Suprapubic skin (tissue), 3 donors: ENCODE measurements around the gene LARGE1.

Source experiments
- CTCF ChIP-seq, 2 donors: fragments of 200-600 bp in 1 of 2; fragments of 450-650 bp in 1 of 2; sonication (generic) in 1 of 2; IDR thresholded peaks; one replicate each; pipeline ENCODE4 v1.5.1; 2016 to 2019; ENCODE audit warnings: antibody characterized with exemption in 2 of 2, mild to moderate bottlenecking in 1 of 2, moderate library complexity in 1 of 2
- POLR2AphosphoS5 ChIP-seq, 3 donors: sonication (generic); formaldehyde crosslinking; IDR thresholded peaks; one replicate each; pipeline ENCODE4 v1.6.1; 2017; ENCODE audit warnings: antibody characterized with exemption in 3 of 3

- TF ChIP-seq POLR2AphosphoS5 (IDR thresholded peaks at IDR 0.05) (no peak), CTCF (IDR thresholded peaks at IDR 0.05) (no peak)
These were observed 493.8 kb downstream of the LARGE1 start for GRCh38 chr22:33426451-33426850.
